Measurements from ENCODE around the gene DLL1. TPM values are rescaled to one million over a fixed set of nuclear protein-coding genes. Genes with fewer than 3 reads are reported as not detected.
A peak's percentile ranks its signal among the peaks of the same experiment; 100 is the strongest.

Gene DLL1
- total and polyA plus RNA-seq, 10 donors = 12.6 to 119 (median 62.8) TPM

GRCh38 chr6:170312876-170313275 lies 22.0 kb upstream of the DLL1 start:
- WGBS, 5 donors = 88 to 96% (median 93%) methylated on average over 2 of the region's 2 CpGs
- Histone ChIP-seq H3K36me3 (peaks cover 0 to 34% (median 6%) of the 10 kb centered on the region in 6 donors), H3K27ac (no peak overlapping the region), H3K27me3 (replicated peaks in 1 of 7) (no peaks in the 10 kb centered on the region), H3K4me3 (no peak overlapping the region), H3K4me1 (peaks cover 7 to 67% (median 36%) of the 10 kb centered on the region in 6 donors), H3K9me3 (no peaks in the 10 kb centered on the region)
- intact Hi-C loops (cut with DNase I; ENCODE audit: low total_unique reads) = no loop called here
- DNase-seq = no peak
- TF ChIP-seq CTCF (IDR thresholded peaks at IDR 0.05 in 8 of 11, conservative IDR thresholded peaks at IDR 0.05 in 3 of 11) (no peak), POLR2A (IDR thresholded peaks at IDR 0.05) (no peak), POLR2AphosphoS5 (IDR thresholded peaks at IDR 0.05) (no peak)

DNA sequence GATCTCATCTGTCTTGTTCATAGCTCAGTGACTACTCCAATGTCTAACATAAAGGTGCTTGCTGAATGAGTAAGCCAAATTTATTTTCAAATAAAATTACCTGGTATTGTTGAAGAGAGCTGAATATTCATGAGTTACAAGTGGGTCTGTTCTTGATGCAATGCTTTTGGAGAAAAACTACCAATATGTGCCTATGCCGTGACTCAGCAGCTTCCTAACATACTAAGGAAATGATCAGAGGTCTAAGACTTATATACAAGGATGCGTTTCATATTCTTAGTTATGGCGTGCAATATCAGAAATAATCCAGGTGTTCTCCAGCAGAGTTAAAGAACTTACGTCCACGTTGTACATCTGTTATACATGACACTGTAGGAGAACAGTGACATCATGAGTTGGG lies 20.8 kb upstream of the DLL1 start:
- Histone ChIP-seq H3K36me3 (peaks cover 0 to 25% (median 0%) of the 10 kb centered on the region in 6 donors), H3K4me1 (peaks cover 15 to 78% (median 45%) of the 10 kb centered on the region in 6 donors), H3K4me3 (no peak overlapping the region), H3K27ac (no peak overlapping the region), H3K27me3 (replicated peaks in 1 of 7) (no peaks in the 10 kb centered on the region), H3K9me3 (no peaks in the 10 kb centered on the region)
- DNase-seq = no peak
- intact Hi-C loops (cut with DNase I; ENCODE audit: low total_unique reads) = no loop called here
- 80 to 95% (median 90%) methylated on average over 5 of the region's 5 CpGs for WGBS, 5 donors
- no peak for TF ChIP-seq POLR2A (IDR thresholded peaks at IDR 0.05)
- no peak for TF ChIP-seq CTCF (IDR thresholded peaks at IDR 0.05 in 8 of 11, conservative IDR thresholded peaks at IDR 0.05 in 3 of 11)
- TF ChIP-seq POLR2AphosphoS5 (IDR thresholded peaks at IDR 0.05) = no peak

GRCh38 chr6:170308761-170309160 lies 17.9 kb upstream of the DLL1 start:
- H3K9me3 ChIP-seq = no peaks in the 10 kb centered on the region
- no peak for DNase-seq
- peaks cover 21 to 79% (median 52%) of the 10 kb centered on the region in 6 donors for H3K4me1 ChIP-seq
- 93 to 100% (median 98%) methylated on average over 1 of the region's 1 CpG for WGBS, 5 donors
- H3K36me3 ChIP-seq = peaks cover 0 to 13% (median 0%) of the 10 kb centered on the region in 6 donors
- no peaks in the 10 kb centered on the region for H3K27me3 ChIP-seq (replicated peaks in 1 of 7)
- intact Hi-C loops (cut with DNase I; ENCODE audit: low total_unique reads) = no loop called here
- no peak overlapping the region for H3K27ac ChIP-seq
- TF ChIP-seq POLR2A (IDR thresholded peaks at IDR 0.05) (no peak), POLR2AphosphoS5 (IDR thresholded peaks at IDR 0.05) (no peak), CTCF (IDR thresholded peaks at IDR 0.05 in 8 of 11, conservative IDR thresholded peaks at IDR 0.05 in 3 of 11) (no peak)
- H3K4me3 ChIP-seq = peak overlapping the region in 1 of 8 donors; percentile 9

- intact Hi-C loops (cut with DNase I; ENCODE audit: low total_unique reads) = no loop called here
- DNase-seq = no peak
- Histone ChIP-seq H3K27me3 (replicated peaks in 1 of 7) (peaks cover 0 to 4% (median 0%) of the 10 kb centered on the region in 7 donors), H3K4me3 (peak overlapping the region; percentile 65 to 91 (median 86)), H3K4me1 (peaks cover 21 to 63% (median 47%) of the 10 kb centered on the region in 6 donors), H3K36me3 (peaks cover 0 to 13% (median 0%) of the 10 kb centered on the region in 6 donors), H3K27ac (peak overlapping the region; percentile 72 to 95 (median 92)), H3K9me3 (no peaks in the 10 kb centered on the region)
- no peak for TF ChIP-seq POLR2A (IDR thresholded peaks at IDR 0.05)
- no peak for TF ChIP-seq CTCF (IDR thresholded peaks at IDR 0.05 in 8 of 11, conservative IDR thresholded peaks at IDR 0.05 in 3 of 11)
- TF ChIP-seq POLR2AphosphoS5 (IDR thresholded peaks at IDR 0.05) = no peak
- WGBS, 5 donors = 6 to 13% (median 7%) methylated on average over 15 of the region's 15 CpGs
Measured at GRCh38 chr6:170307080-170307545, 16.2 kb upstream of the DLL1 start.

Data from spleen (tissue), 11 donors.